Measurements from ENCODE around the gene PSG3.
"Not testable (repeated sequence)": the region's sequence is repeated elsewhere in the genome, so short reads cannot be mapped to it uniquely, and the experiment has no call there.

The PSG3 gene

GRCh38 chr19:42740381-42740780 is at the start of gene PSG3:
Gene PSG3, minus strand, starts transcription at chr19:42740481. Its CDS starts 97 bp downstream, at chr19:42740384.
- DNase-seq = not testable (repeated sequence)

DNA sequence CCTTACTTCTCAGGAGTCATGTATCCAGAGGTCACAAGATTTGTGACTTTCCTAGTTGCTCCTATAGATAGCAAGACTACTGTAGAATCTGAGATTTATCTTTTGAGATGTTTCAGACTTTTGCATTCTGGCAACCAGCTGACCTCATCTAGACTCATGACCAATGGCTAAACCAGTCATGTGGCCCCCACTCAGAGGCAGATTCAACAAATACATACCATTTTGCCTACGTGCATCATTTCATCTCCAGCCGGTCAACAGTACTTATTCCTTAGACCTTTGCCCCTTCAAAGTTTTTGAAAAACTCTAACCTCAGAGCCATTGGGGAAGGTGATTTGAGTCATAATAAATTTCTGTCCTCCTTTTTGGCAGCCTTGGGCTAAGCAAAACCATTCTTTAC is 48.5 kb upstream of the PSG3 start:
- DNase-seq = not testable (repeated sequence)

DNA sequence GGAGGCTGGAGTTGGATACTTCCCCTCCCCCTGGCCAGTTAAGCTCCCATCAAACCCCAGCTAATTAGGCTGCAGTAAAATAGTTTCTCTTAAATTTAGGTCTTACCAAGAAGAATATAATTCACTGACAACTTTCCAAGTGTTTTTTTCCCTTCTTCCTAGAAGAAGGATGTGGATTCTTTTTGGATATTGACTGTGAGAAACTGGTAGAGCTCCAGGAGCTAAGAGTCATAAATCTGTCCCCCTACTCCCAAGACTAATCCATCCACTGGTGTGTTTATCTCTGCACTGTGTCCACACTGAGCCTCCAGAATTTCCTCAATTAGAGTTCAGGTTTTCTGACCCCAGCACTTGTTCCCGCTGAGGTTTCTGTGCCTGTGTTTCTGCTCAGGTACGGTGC is 47.5 kb upstream of the PSG3 start:
- DNase-seq = not testable (repeated sequence)

- DNase-seq = peak; percentile 64
Observed at GRCh38 chr19:42776750-42777612, 36.7 kb upstream of the PSG3 start.

- DNase-seq = peak; percentile 59
Observed at GRCh38 chr19:42774510-42775158, 34.4 kb upstream of the PSG3 start.

DNA sequence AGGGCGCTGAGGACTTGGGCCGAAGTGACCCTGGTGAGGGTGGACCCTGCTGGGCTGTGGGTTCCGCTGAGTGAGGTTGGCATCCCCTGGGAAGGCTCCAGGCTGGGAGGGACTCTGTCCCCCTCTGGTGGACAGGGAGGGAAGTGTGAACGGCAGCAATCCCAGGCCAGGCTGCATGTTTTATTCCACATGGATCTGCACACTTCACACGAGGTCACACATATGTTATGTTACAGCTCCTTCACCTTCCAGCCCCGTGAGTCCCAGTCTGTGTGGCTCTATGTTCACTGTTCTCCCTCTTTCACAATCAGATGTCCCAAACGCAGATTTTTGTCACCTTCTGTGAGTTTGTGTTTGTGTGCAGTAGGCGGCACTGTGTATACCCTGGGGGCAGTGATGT is 27.0 kb upstream of the PSG3 start:
- DNase-seq = not testable (repeated sequence)

- not testable (repeated sequence) for DNase-seq
Observed at GRCh38 chr19:42766871-42767270, 26.6 kb upstream of the PSG3 start.

- no peak for DNase-seq
Observed at GRCh38 chr19:42764836-42765235, 24.6 kb upstream of the PSG3 start.

DNA sequence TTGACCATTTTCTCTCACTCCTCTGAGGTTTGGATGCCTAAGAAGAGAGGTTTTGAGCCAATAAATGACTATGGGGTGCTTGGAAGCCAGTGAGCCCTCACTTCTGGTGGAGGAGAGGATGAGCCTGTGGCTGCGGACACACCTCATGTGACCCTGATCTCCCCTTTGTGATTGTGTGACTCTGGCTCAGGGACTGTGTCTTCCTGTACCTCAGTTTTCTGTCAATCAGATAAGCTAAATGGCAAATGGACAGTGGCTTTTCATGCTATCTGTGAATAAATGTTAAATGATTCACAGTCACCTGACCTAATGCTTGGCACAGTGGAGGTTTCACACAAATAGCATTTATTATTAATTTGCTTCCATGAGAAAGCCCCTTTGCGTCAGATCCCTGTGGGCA is 22.5 kb upstream of the PSG3 start:
- no peak for DNase-seq

DNA sequence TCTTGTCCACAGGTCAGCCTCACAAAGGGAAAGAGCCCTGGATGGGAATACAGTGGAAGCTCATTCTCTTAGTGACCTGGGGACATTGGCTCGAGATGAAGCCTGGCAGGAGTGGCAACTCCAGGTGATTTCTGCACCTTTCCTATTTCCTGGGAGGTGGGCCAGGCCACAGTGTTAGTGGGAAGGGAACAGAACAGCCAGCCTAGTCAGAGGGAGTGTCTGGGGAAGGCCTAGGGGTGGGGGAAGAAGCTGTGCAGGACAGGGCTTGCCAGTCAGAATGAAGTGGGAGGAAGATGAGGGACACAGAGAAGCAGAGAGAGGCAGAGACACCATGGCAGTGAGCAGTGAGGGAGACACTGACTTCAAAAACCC is 21.6 kb upstream of the PSG3 start:
- not testable (repeated sequence) for DNase-seq

DNA sequence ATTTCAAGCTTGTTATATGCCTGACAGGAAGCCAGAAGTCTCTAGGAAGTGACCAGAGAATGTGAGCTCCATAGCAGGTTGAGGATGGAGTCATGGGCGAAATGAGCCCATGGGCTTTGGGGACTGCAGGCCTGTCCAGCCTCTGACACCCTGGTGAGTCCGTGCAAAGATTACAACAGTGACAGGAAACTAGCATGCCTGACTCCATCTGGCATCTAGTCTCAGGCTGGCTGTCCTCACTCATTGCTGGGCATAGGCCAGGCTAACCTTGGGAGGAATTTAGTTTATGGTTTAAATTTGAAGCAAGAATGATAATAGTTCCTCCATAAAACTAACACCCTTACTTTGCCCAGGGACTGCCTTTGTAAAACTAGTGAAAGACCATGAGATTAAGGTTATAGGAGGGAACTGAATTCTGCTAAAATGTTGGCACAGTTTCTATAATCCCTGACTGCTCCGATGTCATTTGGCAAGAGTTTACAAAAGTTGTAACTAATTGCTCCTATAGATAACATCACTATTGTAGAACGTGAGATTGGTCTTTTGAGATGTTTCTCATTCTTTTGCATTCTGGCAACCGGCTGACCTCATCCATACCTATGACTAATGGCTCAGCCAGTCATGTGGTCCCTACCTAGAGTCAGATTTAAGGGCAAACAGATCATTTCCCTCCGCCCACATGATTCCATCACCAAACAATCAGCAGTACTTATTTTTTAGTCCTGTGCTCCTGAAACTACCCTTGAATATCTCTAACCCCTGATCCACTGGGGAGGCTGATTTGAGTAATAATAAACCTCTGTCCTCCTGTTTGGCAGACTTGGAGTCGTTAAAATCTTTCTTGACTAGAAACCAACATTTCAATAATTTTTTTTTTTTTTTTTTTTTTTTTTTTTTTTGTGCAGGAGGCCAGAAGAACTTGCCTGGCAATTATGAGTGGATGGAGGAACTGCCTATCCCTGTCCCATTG is 21.0 kb upstream of the PSG3 start:
- DNase-seq = not testable (repeated sequence)

GRCh38 chr19:42758667-42759066 is 18.4 kb upstream of the PSG3 start:
- not testable (repeated sequence) for DNase-seq

GRCh38 chr19:42752246-42752645 is 12.0 kb upstream of the PSG3 start:
- not testable (repeated sequence) for DNase-seq

DNA sequence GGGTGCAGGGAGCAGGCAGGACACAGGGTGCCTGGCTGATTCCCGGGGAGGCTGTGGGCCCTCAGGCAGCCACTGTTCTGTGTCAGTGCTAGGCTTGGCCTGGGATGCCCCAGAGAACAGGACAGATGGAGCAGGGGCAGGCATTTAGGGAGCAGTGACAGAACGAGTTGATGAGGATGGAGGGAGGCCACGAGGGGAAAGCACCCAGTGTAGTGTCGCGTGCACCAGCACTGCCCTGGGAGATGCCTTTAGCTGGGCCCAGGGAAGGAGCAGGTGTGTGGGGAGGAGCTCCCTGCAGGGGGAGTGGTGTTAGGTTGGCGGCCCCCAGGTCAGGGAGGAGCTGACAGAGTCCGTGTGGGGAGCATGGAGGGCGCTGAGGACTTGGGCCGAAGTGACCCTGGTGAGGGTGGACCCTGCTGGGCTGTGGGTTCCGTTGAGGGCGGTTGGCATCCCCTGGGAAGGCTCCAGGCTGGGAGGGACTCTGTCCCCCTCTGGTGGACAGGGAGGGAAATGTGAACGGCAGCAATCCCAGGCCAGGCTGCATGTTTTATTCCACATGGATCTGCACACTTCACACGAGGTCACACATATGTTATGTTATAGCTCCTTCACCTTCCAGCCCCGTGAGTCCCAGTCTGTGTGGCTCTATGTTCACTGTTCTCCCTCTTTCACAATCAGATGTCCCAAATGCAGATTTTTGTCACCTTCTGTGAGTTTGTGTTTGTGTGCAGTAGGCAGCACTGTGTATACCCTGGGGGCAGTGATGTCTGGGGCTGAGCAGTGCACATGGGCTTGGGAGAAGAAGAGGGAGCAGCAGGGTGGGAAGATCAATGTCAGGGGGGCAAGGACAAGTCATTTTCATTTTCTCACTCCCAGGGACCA is 1.7 kb upstream of the PSG3 start:
- peak; percentile 35 for DNase-seq

- DNase-seq = not testable (repeated sequence)
Observed at GRCh38 chr19:42737581-42738011, 2.7 kb downstream of the PSG3 start.

DNA sequence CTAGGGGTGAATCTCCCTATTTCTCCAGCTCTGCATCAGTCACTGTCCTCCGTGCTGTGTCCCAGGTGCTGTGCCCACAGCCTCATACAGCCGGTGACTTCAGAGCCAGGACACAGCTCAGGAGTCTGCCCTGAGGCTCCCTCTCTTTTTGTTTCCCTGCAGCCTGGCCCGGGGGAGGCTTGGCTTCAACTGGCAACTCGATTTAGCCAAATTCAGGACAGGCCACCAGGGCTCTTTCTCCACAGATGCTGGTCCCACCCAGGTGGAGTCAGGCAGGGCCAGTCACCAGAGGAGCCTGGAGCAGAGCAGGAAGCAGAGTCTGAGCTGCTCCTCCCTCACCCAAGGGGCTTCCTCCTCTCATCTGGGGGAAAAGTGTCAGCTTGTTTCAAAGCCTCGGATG is 11.9 kb downstream of the PSG3 start:
- DNase-seq = not testable (repeated sequence)

GRCh38 chr19:42714000-42714399 is 26.3 kb downstream of the PSG3 start:
- not testable (repeated sequence) for DNase-seq

DNA sequence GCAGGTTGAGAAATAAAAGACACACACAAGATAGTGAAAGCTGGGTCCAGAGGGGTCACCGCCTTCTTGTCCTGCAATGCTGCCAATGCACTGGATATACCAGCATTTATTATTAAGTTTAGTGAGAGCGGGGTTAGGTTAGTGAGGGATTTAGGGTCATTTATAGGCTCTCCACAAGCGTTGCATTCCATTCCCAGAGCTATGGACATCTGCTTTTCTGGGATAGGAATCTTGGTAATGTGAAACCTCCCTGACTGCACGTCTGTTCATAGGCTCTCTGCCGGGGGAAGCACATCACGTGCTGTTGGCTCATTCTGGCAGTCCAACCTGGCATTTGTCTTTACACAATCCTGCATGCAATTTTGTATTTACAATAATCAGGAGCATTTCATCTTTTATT is 27.5 kb downstream of the PSG3 start:
- DNase-seq = not testable (repeated sequence)

DNA sequence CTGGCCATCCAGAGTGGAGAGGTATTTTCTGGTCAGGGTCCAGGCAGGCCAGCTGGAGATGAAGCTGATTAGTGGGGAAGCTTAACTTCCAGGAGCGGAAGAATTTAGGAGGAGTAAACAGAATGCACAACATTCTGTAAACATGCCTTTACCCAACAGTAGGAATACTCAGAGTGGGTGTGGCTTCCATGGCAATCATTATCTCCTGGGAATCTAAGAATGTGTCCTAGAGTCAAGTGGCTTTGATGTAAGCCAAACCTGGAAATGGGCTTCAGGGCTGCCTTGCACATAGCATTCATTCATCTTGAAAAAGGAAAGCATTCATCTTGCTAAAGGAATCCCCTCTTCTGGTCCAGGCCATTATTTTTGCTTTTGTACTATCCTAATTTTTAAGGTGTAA is 29.3 kb downstream of the PSG3 start:
- DNase-seq = not testable (repeated sequence)

GRCh38 chr19:42697884-42698283 is 42.4 kb downstream of the PSG3 start:
- peak; percentile 24 for DNase-seq

DNA sequence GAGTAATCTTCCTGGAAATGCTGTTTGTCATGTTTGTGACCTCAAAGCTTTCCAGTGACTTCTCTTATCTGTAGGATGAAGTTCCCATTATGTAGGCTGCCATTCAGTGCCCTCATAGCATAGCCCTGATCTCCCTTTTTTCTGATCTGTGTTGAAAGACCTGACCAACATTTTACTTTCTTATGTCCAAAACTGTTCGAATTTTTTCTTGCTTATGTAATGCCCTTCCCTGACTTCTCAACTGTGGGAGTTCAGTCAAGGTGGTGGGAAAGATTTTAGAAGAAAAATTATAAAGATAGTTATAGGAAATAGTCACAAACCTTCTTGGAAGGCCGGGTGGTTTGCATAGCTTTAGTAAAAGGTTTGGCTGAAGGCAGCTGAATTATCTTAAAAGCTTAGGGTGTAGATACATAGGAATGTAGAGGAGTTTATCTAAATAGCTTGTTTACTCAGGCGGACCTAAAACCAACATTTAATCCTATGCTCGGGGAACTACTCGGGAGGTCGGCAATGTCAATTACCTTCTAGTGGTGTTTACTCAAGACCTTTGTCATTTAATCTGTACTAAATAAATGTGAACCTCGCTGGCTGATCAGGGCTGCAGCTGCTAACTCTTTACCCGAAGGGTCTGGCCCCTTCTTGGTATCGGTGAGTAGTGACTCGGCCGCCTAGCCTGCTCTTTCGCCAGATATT is 44.3 kb downstream of the PSG3 start:
- DNase-seq = no peak

All from NCI-H748 treated with DMSO at 0.1 percent for 48 hours (cell line).